ENCODE data around the gene SFRP2. TPM values are rescaled to one million over a fixed set of nuclear protein-coding genes. Genes with fewer than 3 reads are reported as not detected.
A peak's percentile ranks its signal among the peaks of the same experiment; 100 is the strongest.

Gene SFRP2
- total RNA-seq, 6 experiments from 2014 or later = not detected

- DNase-seq = no peak
- Mint-ChIP-seq H3K36me3 (ENCODE audit: low read depth) (no peaks in the 10 kb centered on the region), H3K27ac (no peak overlapping the region), H3K9me3 (no peaks in the 10 kb centered on the region), H3K27me3 (ENCODE audit: insufficient read depth) (peaks cover 8% of the 10 kb centered on the region), H3K4me1 (ENCODE audit: low read depth) (no peaks in the 10 kb centered on the region), H3K4me3 (no peak overlapping the region)
- TF ChIP-seq CTCF (IDR thresholded peaks at IDR 0.05) = no peak
Observed at GRCh38 chr4:153798420-153798819, 9.5 kb upstream of the SFRP2 start.

- H3K4me3 Mint-ChIP-seq = no peak overlapping the region
- no peak overlapping the region for H3K27ac Mint-ChIP-seq
- no peak for DNase-seq
- peaks cover 42% of the 10 kb centered on the region for H3K27me3 Mint-ChIP-seq (ENCODE audit: insufficient read depth)
- H3K36me3 Mint-ChIP-seq (ENCODE audit: low read depth) = no peaks in the 10 kb centered on the region
- no peak for TF ChIP-seq CTCF (IDR thresholded peaks at IDR 0.05)
- no peaks in the 10 kb centered on the region; the same call in 1 of the 2 replicates for H3K4me1 Mint-ChIP-seq (ENCODE audit: low read depth)
- no peaks in the 10 kb centered on the region for H3K9me3 Mint-ChIP-seq
Observed at GRCh38 chr4:153794006-153794405, 5.1 kb upstream of the SFRP2 start.

GRCh38 chr4:153792618-153793247 is 3.9 kb upstream of the SFRP2 start:
- TF ChIP-seq CTCF (IDR thresholded peaks at IDR 0.05) = no peak
- no peaks in the 10 kb centered on the region; the same call in 1 of the 2 replicates for H3K4me1 Mint-ChIP-seq (ENCODE audit: low read depth)
- no peaks in the 10 kb centered on the region for H3K9me3 Mint-ChIP-seq
- peaks cover 53% of the 10 kb centered on the region for H3K27me3 Mint-ChIP-seq (ENCODE audit: insufficient read depth)
- no peak overlapping the region for H3K27ac Mint-ChIP-seq
- peak overlapping the region; percentile 49 for H3K4me3 Mint-ChIP-seq
- no peak for DNase-seq
- no peaks in the 10 kb centered on the region for H3K36me3 Mint-ChIP-seq (ENCODE audit: low read depth)

- Mint-ChIP-seq H3K4me1 (ENCODE audit: low read depth) (no peaks in the 10 kb centered on the region; the same call in 1 of the 2 replicates), H3K27ac (no peak overlapping the region), H3K36me3 (ENCODE audit: low read depth) (no peaks in the 10 kb centered on the region), H3K27me3 (ENCODE audit: insufficient read depth) (peaks cover 59% of the 10 kb centered on the region), H3K9me3 (no peaks in the 10 kb centered on the region), H3K4me3 (no peak overlapping the region)
- DNase-seq = no peak
- peak; percentile 53; the same call in 1 of the 2 replicates for TF ChIP-seq CTCF (IDR thresholded peaks at IDR 0.05)
Observed at GRCh38 chr4:153791746-153792617, 3.1 kb upstream of the SFRP2 start.

GRCh38 chr4:153790962-153791551 is 2.2 kb upstream of the SFRP2 start:
- Mint-ChIP-seq H3K9me3 (no peaks in the 10 kb centered on the region), H3K27me3 (ENCODE audit: insufficient read depth) (peaks cover 59% of the 10 kb centered on the region), H3K4me3 (no peak overlapping the region), H3K36me3 (ENCODE audit: low read depth) (no peaks in the 10 kb centered on the region), H3K27ac (no peak overlapping the region), H3K4me1 (ENCODE audit: low read depth) (no peaks in the 10 kb centered on the region; the same call in 1 of the 2 replicates)
- TF ChIP-seq CTCF (IDR thresholded peaks at IDR 0.05) = no peak
- DNase-seq = no peak
